Panc1 (cell line): ENCODE data around the gene MAP3K15. TPM values are rescaled to one million over a fixed set of nuclear protein-coding genes. Genes with fewer than 3 reads are reported as not detected.

Experiments
- ATAC-seq: fragments of 200-7000 bp; cut with Tn5 transposase; 2 replicates; pipeline ENCODE4 v1.9.1; 2020; ENCODE audit warnings: mild to moderate bottlenecking, moderate library complexity
- BruUV-seq: library from RNA; stranded (reverse); fragments of 400-500 nt; replicated peaks from 2 replicates; lab custom pipeline; 2021; lab: Mats Ljungman, UMichigan
- CTCF ChIA-PET: fragments of 300-600 bp; sonication (Branson Sonifier 250); formaldehyde crosslinking; loops from one replicate; lab custom pipeline; 2022; ENCODE audit warnings: antibody characterized with exemption; lab: Charles Lee
- POLR2A ChIA-PET: fragments of 300-600 bp; sonication (Branson Sonifier 250); formaldehyde crosslinking; loops from one replicate; lab custom pipeline; 2022; ENCODE audit warnings: antibody characterized with exemption; lab: Charles Lee
- DNase-seq: peaks from one replicate; pipeline ENCODE4 v3.0.0-alpha.2; 2010; ENCODE audit warnings: low read depth, low spot score
- H3K27ac ChIP-seq: 2 replicates; pipeline ENCODE4 v1.5.1; 2011; ENCODE audit warnings: mild to moderate bottlenecking, low read length, inconsistent platforms
- H3K27me3 ChIP-seq: fragments of 200-500 bp; sonication (Bioruptor generic); 2 replicates; pipeline ENCODE4 v1.6.0; 2014; ENCODE audit warnings: low read length, inconsistent platforms; ENCODE audit not compliant: control insufficient read depth, insufficient read depth
- H3K36me3 ChIP-seq: fragments of 200-500 bp; sonication (Bioruptor generic); 2 replicates; pipeline ENCODE4 v1.5.1; 2014; ENCODE audit warnings: inconsistent platforms, mild to moderate bottlenecking, low read length, moderate library complexity; ENCODE audit not compliant: control insufficient read depth, insufficient read depth
- H3K4me1 ChIP-seq: 2 replicates; pipeline ENCODE4 v1.5.1; 2011; ENCODE audit warnings: inconsistent platforms, mild to moderate bottlenecking, low read length, moderate library complexity; ENCODE audit not compliant: control insufficient read depth, insufficient read depth
- H3K4me3 ChIP-seq, 2 experiments: 2 replicates each; pipeline ENCODE4 v1.5.1; 2011 to 2012; ENCODE audit warnings: low read depth in 2 of 2, low read length in 2 of 2, mild to moderate bottlenecking in 2 of 2, inconsistent platforms in 1 of 2, moderate library complexity in 1 of 2
- H3K9me3 ChIP-seq: fragments of 200-500 bp; sonication (Bioruptor generic); 2 replicates; pipeline ENCODE4 v1.5.1; 2014; ENCODE audit warnings: low read depth, mild to moderate bottlenecking, inconsistent platforms, low read length, moderate library complexity; ENCODE audit not compliant: control insufficient read depth, insufficient read depth
- POLR2AphosphoS5 ChIP-seq: IDR thresholded peaks from 2 replicates; pipeline ENCODE4 v1.6.1; 2012; ENCODE audit warnings: mild to moderate bottlenecking, low read depth, low read length, moderate library complexity
- REST ChIP-seq, 2 experiments: IDR thresholded peaks; 2 replicates each; pipeline ENCODE4 v1.6.1; 2011 to 2012; ENCODE audit warnings: low read depth in 2 of 2, control low read depth in 1 of 2, low read length in 1 of 2, mild to moderate bottlenecking in 1 of 2, moderate library complexity in 1 of 2; ENCODE audit not compliant: insufficient read depth in 1 of 2
- SIN3A ChIP-seq: IDR thresholded peaks from 2 replicates; pipeline ENCODE4 v1.6.1; 2012; ENCODE audit warnings: low read depth, mild to moderate bottlenecking, low read length, moderate library complexity, borderline replicate concordance; ENCODE audit not compliant: insufficient read depth
- TCF7L2 ChIP-seq: IDR thresholded peaks from 2 replicates; pipeline ENCODE4 v1.6.1; 2011; ENCODE audit warnings: mild to moderate bottlenecking, low read depth, low read length, inconsistent platforms
- in situ Hi-C: cut with HindIII; loops from 2 replicates; pipeline ENCODE4 v1.10.0; 2016; ENCODE audit warnings: low sequenced_read_pairs, low pct_unique_long_range_greater_than_20kb
- intact Hi-C: fragments of 100-400 bp; cut with micrococcal nuclease; formaldehyde crosslinking; loops from one replicate; pipeline ENCODE4 v1.10.0; 2022; ENCODE audit not compliant: unreplicated experiment
- total RNA-seq: library from RNA; stranded (reverse); gene quantifications from one replicate; pipeline ENCODE4 v1.2.1, GENCODE V29; 2021; ENCODE audit not compliant: unreplicated experiment
- TF ChIP-seq, protein P1 (sequence below): fragments of 450-650 bp; IDR thresholded peaks from 2 replicates; pipeline ENCODE4 v1.5.1; 2017; ENCODE audit warnings: mild to moderate bottlenecking

Gene MAP3K15
- total RNA-seq, 1 experiment from 2014 or later: 4.9 TPM

DNA sequence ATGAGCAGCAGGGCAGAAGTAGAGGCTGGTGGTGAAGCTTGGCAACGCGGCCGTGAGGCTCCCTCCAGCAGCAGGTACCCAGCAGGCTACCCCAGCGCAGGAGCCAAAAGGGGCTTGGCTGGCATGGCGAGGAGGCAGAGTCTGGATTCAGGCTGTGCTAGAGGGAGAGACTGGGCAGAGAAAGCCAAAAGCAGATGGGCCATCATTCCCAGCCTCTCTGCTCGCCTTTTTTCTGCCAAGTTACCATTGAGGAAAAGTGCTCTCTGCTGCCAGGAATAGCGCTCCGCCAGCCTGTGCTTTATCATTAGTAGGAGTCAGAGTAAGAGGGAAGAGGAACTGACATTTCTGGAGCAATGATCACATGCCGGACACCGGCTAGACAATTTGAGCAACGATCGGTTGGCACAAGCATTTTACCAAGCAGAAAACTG, 28.7 kb upstream of the MAP3K15 start:
- no peaks in the 10 kb centered on the region for H3K36me3 ChIP-seq

DNA sequence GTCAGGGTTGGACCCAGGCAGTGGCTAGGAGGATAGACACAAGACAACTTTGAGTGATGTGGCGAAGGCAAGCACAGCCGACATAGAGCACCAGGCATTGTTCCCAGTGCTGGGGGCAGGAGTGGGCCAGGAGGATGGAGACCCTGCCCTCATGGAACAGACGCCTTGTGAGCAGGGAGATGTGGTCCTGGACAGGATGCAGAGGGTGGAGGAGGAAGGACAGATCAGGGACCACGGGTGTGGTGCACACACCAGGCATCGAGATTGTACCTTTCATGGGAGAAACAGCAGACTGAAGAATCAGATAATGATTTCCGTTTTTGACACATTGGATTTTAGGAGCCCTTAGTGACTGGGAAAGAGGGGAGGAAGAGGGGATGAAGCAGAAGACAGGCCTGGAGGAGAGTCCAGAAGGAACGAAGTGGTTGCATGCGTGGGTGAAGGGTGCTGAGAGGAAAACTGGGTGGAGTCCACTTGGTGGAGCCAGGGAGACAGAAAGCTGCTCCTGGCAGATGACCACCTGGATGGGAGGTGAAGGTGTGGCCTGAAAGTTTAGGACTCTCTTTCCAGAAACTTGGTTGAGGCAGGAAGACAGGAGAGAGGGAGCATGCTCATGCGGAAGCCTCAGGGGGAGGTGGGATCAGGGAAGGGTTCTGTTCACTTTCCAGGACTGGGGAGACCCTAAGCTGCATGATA, 27.9 kb upstream of the MAP3K15 start:
- ChIA-PET CTCF (no interaction called here), POLR2A (no interaction called here)
- no peaks in the 10 kb centered on the region for H3K27me3 ChIP-seq
- no peaks in the 10 kb centered on the region for H3K36me3 ChIP-seq
- TF ChIP-seq POLR2AphosphoS5 (no peak), SIN3A (no peak), TCF7L2 (no peak), REST (IDR thresholded peaks at IDR 0.05; ENCODE audit: insufficient read depth in 1 of 2, low read depth in 2 of 2, low read length in 1 of 2) (no peak)
- TF ChIP-seq, protein P1, sequence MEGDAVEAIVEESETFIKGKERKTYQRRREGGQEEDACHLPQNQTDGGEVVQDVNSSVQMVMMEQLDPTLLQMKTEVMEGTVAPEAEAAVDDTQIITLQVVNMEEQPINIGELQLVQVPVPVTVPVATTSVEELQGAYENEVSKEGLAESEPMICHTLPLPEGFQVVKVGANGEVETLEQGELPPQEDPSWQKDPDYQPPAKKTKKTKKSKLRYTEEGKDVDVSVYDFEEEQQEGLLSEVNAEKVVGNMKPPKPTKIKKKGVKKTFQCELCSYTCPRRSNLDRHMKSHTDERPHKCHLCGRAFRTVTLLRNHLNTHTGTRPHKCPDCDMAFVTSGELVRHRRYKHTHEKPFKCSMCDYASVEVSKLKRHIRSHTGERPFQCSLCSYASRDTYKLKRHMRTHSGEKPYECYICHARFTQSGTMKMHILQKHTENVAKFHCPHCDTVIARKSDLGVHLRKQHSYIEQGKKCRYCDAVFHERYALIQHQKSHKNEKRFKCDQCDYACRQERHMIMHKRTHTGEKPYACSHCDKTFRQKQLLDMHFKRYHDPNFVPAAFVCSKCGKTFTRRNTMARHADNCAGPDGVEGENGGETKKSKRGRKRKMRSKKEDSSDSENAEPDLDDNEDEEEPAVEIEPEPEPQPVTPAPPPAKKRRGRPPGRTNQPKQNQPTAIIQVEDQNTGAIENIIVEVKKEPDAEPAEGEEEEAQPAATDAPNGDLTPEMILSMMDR: no peak
- H3K4me3 ChIP-seq: no peak overlapping the region
- no TSS peak for BruUV-seq
- DNase-seq (no peak), ATAC-seq (no peak)
- in situ Hi-C loops: no loop called here
- no peaks in the 10 kb centered on the region for H3K4me1 ChIP-seq
- intact Hi-C loops: no loop called here
- no peaks in the 10 kb centered on the region for H3K9me3 ChIP-seq
- H3K27ac ChIP-seq: no peak overlapping the region

More for the DNA sequence above, 28.7 kb upstream of the MAP3K15 start:
- TF ChIP-seq REST (IDR thresholded peaks at IDR 0.05; ENCODE audit: insufficient read depth in 1 of 2, low read depth in 2 of 2, low read length in 1 of 2): no peak
- TF ChIP-seq TCF7L2: no peak
- TF ChIP-seq POLR2AphosphoS5: no peak
- TF ChIP-seq SIN3A: no peak
- TF ChIP-seq, protein P1: no peak
- Histone ChIP-seq H3K27me3 (no peaks in the 10 kb centered on the region), H3K9me3 (no peaks in the 10 kb centered on the region), H3K4me1 (no peaks in the 10 kb centered on the region), H3K4me3 (no peak overlapping the region), H3K27ac (no peak overlapping the region)
- intact Hi-C loops (no loop called here), in situ Hi-C loops (no loop called here)
- ChIA-PET CTCF (no interaction called here), POLR2A (no interaction called here)
- ATAC-seq (no peak), DNase-seq (no peak)
- no TSS peak for BruUV-seq
